ENCODE results near the gene FNBP1L.

GRCh38 chr1:93447481-93448291 is at the start of gene FNBP1L:
- TF ChIP-seq POLR2A (IDR thresholded peaks at IDR 0.05) (no peak), EP300 (IDR thresholded peaks at IDR 0.05) (no peak)
